ENCODE data around the gene NDP.

- TF ChIP-seq CTCF (IDR thresholded peaks at IDR 0.05) (no peak), POLR2A (IDR thresholded peaks at IDR 0.05) (no peak)
These were observed 29.4 kb upstream of the NDP start for GRCh38 chrX:44002567-44002966.

All from Peyer's patch (tissue), 4 donors.